ENCODE measurements around the gene PFKL. TPM values are rescaled to one million over a fixed set of nuclear protein-coding genes. Genes with fewer than 3 reads are reported as not detected.
"Not testable (repeated sequence)": the region's sequence is repeated elsewhere in the genome, so short reads cannot be mapped to it uniquely, and the experiment has no call there.

Gene PFKL
- total RNA-seq, 1 experiment from 2014 or later: 150 TPM

DNA sequence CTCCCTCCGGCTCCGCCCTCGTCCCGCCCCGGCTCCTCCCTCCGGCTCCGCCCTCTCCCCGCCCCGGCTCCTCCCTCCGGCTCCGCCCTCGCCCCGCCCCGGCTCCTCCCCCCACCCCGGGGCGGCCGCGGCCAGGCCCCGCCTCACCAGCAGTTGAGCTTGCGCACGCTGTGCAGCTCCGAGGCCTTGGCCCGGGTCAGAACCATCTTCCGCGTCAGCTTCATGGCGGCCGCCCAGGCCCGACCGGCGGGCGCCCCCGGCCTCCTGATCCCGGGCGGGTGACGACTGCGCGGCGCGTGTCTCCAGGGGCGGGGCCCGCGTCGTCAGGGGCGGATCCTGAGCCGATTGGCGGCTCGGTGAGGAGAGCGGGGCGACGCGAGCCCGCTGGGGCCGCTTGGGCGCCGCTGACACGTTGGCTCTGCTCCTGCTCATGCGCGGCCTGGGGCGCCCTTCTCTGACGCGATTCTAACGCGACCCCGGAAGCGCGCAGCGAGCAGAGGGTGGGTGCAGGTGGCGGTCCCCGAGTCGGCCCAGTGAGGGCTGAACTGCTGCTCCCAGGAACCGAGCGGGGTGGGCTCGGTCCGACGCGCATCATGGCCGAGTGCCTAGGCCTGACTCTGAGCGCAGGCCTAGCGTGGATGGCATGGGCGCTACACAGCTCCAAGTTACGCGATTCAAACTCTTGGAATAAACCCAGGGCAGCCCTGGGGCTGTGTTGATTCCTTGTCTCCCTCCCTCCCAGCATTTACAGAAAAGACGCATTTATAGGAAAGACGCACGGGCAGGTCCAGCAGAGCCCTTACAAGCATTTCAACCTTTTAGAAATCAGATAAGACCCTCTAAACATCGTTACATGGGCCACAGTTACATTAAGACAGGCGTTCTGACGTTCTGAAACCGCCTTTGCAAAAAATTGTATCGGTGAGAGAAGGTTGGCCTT lies 39.4 kb downstream of the PFKL start, which contains the start of gene CFAP410:
Gene CFAP410 (minus strand): TSS at position 420 of the 940 bp plus-strand sequence. CDS start 196 bp downstream, at position 224.
- DNase-seq (ENCODE audit: low read depth, low spot score) (peak; percentile 79), ATAC-seq (peak; percentile 94)
- TSS peak; percentile 86 for BruUV-seq (replicated peaks)
- H4K20me1 ChIP-seq (ENCODE audit: insufficient read depth): no peaks in the 10 kb centered on the region
- peaks cover 14 to 20% of the 10 kb centered on the region in 2 experiments; a peak in 3 of 4 replicates for H3K4me1 ChIP-seq (ENCODE audit: control insufficient read depth in 1 of 2, insufficient read depth in 2 of 2, low read length in 2 of 2)
- H3K27ac ChIP-seq (ENCODE audit: low read depth, low read length): peak within 1 kb of the TSS; percentile 99
- peak within 1 kb of the TSS; percentile 86 for H3K4me2 ChIP-seq (ENCODE audit: low read length)
- no peaks in the 10 kb centered on the region for H3K9me3 ChIP-seq (ENCODE audit: control insufficient read depth in 1 of 2, insufficient read depth in 1 of 2, low read depth in 1 of 2, low read length in 2 of 2)
- H3K9me2 ChIP-seq (ENCODE audit: insufficient read depth): no peaks in the 10 kb centered on the region
- intact Hi-C loops (cut with micrococcal nuclease): loop anchor here (1.0 kb wide), 1 partner anchor 86 kb away; no protein-coding TSS in a partner anchor
- H3K36me3 ChIP-seq (ENCODE audit: control insufficient read depth in 1 of 2, insufficient read depth in 2 of 2, low read length in 2 of 2): no peaks in the 10 kb centered on the region
- H3K27me3 ChIP-seq (ENCODE audit: insufficient read depth, low read length): no peaks in the 10 kb centered on the region
- CTCF ChIA-PET: interaction anchor here (1.5 kb wide), 1 partner anchor 36 kb away, joined by 10 read pairs; no protein-coding TSS in a partner anchor
- peak within 1 kb of the TSS; percentile 84 for H3K9ac ChIP-seq (ENCODE audit: low read length)
- POLR2A ChIA-PET: interaction anchor here (0.6 to 1.0 kb wide), 4 partner anchors 14 to 1414 kb away, joined by 3 to 5 read pairs (median 4); no protein-coding TSS in a partner anchor
- TF ChIP-seq ZNF274 (IDR thresholded peaks at IDR 0.05; ENCODE audit: low read depth, low read length) (no peak), POLR2AphosphoS5 (IDR thresholded peaks at IDR 0.05; ENCODE audit: low read depth, low read length) (peak; percentile 72), ZFX (IDR thresholded peaks at IDR 0.05) (peak; percentile 75; the same call in 1 of the 2 replicates), POLR2A (IDR thresholded peaks at IDR 0.05; ENCODE audit: borderline replicate concordance, extremely low read depth, insufficient read depth, insufficient read length) (peak; percentile 58)
- RAD21 ChIA-PET (ENCODE audit: low non-redundant PET in 1 of 2, low total read pairs in 2 of 2, uncharacterized antibody in 2 of 2, unreplicated experiment in 2 of 2): interaction anchor here in 1 of 2 experiments (0.7 kb wide), 1 partner anchor 1847 kb away, joined by 3 read pairs; no protein-coding TSS in a partner anchor
- no peaks in the 10 kb centered on the region for H3K79me2 ChIP-seq (ENCODE audit: insufficient read depth, low read length)
- H3K4me3 ChIP-seq (replicated peaks in 1 of 2; ENCODE audit: low read depth in 1 of 2, low read length in 2 of 2): peak within 1 kb of the TSS; percentile 87 to 96
- H2AFZ ChIP-seq (ENCODE audit: low read depth, low read length, poor library complexity, severe bottlenecking): no peak within 1 kb of the TSS

DNA sequence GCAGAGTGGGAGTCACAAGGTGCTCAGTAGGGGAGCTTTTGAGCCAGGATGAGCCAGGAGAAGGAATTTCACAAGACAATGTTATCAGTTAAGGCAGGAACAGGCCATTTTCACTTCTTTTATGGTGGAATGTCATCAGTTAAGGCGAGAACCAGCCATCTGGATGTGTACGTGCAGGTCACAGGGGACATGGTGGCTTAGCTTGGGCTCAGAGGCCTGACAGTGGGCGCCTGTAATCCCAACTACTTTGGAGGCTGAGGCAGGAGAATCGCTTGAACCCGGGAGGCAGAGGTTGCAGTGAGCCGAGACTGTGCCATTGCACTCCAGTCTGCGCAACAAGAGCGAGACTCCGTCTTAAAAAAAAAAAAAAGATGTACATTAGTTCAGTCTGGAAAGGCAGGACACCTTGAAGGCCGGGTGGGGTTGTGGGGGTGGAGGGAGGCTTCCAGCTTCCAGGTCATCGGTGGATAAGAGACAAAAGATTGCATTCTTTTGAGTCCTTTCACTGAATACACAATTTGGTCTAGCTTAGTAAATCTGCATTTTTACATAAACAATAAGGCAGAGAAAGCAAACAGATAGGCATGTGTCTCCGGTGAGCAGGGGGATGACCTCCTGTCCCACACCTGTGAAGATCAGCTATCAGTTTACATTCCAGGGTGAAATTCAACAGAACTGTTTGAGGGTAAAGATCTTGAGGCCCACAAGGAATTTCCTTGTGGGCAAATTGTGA lies 42.0 kb downstream of the PFKL start:
- H3K4me2 ChIP-seq (ENCODE audit: low read length); H3K4me3 ChIP-seq (replicated peaks in 1 of 2; ENCODE audit: low read depth in 1 of 2, low read length in 2 of 2); H4K20me1 ChIP-seq (ENCODE audit: insufficient read depth); H2AFZ ChIP-seq (ENCODE audit: low read depth, low read length, poor library complexity, severe bottlenecking); H3K27me3 ChIP-seq (ENCODE audit: insufficient read depth, low read length); H3K9me3 ChIP-seq (ENCODE audit: control insufficient read depth in 1 of 2, insufficient read depth in 1 of 2, low read depth in 1 of 2, low read length in 2 of 2); H3K9me2 ChIP-seq (ENCODE audit: insufficient read depth); BruUV-seq (replicated peaks); intact Hi-C loops (cut with micrococcal nuclease); ATAC-seq; RAD21 ChIA-PET (ENCODE audit: low non-redundant PET in 1 of 2, low total read pairs in 2 of 2, uncharacterized antibody in 2 of 2, unreplicated experiment in 2 of 2); H3K36me3 ChIP-seq (ENCODE audit: control insufficient read depth in 1 of 2, insufficient read depth in 2 of 2, low read length in 2 of 2); H3K79me2 ChIP-seq (ENCODE audit: insufficient read depth, low read length); H3K9ac ChIP-seq (ENCODE audit: low read length); H3K27ac ChIP-seq (ENCODE audit: low read depth, low read length); CTCF ChIA-PET; DNase-seq (ENCODE audit: low read depth, low spot score): not testable (repeated sequence)
- H3K4me1 ChIP-seq (ENCODE audit: control insufficient read depth in 1 of 2, insufficient read depth in 2 of 2, low read length in 2 of 2): peaks cover 14 to 20% of the 10 kb centered on the region in 2 experiments; a peak in 3 of 4 replicates
- POLR2A ChIA-PET: interaction anchor here (1.7 kb wide), 1 partner anchor 83 kb away, joined by 3 read pairs; no protein-coding TSS in a partner anchor

DNA sequence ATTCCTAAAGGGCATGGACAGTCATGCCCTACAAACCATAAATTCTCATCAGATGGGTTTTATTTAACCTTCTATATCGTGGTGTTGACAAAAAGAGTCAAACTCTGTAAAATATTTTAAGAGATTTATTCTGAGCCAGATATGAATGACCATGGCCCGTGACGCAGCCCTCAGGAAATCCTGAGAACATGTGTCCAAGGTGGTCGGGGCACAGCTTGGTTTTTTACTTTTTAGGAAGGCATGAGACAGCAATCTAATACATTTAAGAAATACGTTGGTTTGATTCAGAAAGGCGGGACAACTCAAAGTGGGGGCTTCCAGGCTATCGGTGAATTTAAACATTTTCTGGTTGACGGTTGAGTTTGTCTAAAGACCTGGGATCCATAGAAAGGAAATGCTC lies 43.1 kb downstream of the PFKL start:
- H3K27ac ChIP-seq (ENCODE audit: low read depth, low read length); H3K27me3 ChIP-seq (ENCODE audit: insufficient read depth, low read length); RAD21 ChIA-PET (ENCODE audit: low non-redundant PET in 1 of 2, low total read pairs in 2 of 2, uncharacterized antibody in 2 of 2, unreplicated experiment in 2 of 2); ATAC-seq; DNase-seq (ENCODE audit: low read depth, low spot score); H3K9me3 ChIP-seq (ENCODE audit: control insufficient read depth in 1 of 2, insufficient read depth in 1 of 2, low read depth in 1 of 2, low read length in 2 of 2); H3K4me2 ChIP-seq (ENCODE audit: low read length); H3K9me2 ChIP-seq (ENCODE audit: insufficient read depth); H3K9ac ChIP-seq (ENCODE audit: low read length); POLR2A ChIA-PET; H3K4me3 ChIP-seq (replicated peaks in 1 of 2; ENCODE audit: low read depth in 1 of 2, low read length in 2 of 2); intact Hi-C loops (cut with micrococcal nuclease); CTCF ChIA-PET; BruUV-seq (replicated peaks); H2AFZ ChIP-seq (ENCODE audit: low read depth, low read length, poor library complexity, severe bottlenecking); H3K79me2 ChIP-seq (ENCODE audit: insufficient read depth, low read length); H4K20me1 ChIP-seq (ENCODE audit: insufficient read depth); H3K36me3 ChIP-seq (ENCODE audit: control insufficient read depth in 1 of 2, insufficient read depth in 2 of 2, low read length in 2 of 2): not testable (repeated sequence)
- H3K4me1 ChIP-seq (ENCODE audit: control insufficient read depth in 1 of 2, insufficient read depth in 2 of 2, low read length in 2 of 2): peaks cover 13 to 18% of the 10 kb centered on the region in 2 experiments; a peak in 3 of 4 replicates

All from HCT116 (cell line).